OCI-LY1 (cell line): Measurements from ENCODE around the gene KCNT2.

Experiments used
- H2AFZ ChIP-seq: fragments of 200-600 bp; sonication (generic), shearing (Covaris generic); 2 replicates; pipeline ENCODE4 v1.6.0; 2014; ENCODE audit warnings: antibody characterized with exemption, mild to moderate bottlenecking, low read length
- H3F3A ChIP-seq: fragments of 200-600 bp; sonication (generic), shearing (Covaris generic); 2 replicates; pipeline ENCODE4 v1.6.0; 2014; ENCODE audit warnings: mild to moderate bottlenecking, antibody characterized with exemption, low read length, moderate library complexity; ENCODE audit not compliant: insufficient read depth
- H3K27ac ChIP-seq: fragments of 200-600 bp; sonication (generic); 2 replicates; pipeline ENCODE4 v1.5.1; 2014; ENCODE audit warnings: low read length, mixed run types, mild to moderate bottlenecking, low read depth; ENCODE audit not compliant: poor library complexity, severe bottlenecking
- H3K27me3 ChIP-seq: fragments of 200-600 bp; sonication (generic); 2 replicates; pipeline ENCODE4 v1.6.0; 2014; ENCODE audit warnings: antibody characterized with exemption, mild to moderate bottlenecking, low read length, moderate library complexity; ENCODE audit not compliant: insufficient read depth
- H3K36me3 ChIP-seq: fragments of 200-600 bp; sonication (generic); 2 replicates; pipeline ENCODE4 v1.6.1; 2014; ENCODE audit warnings: mild to moderate bottlenecking, antibody characterized with exemption, low read length, moderate library complexity, mixed read lengths; ENCODE audit not compliant: insufficient read depth
- H3K4me1 ChIP-seq: fragments of 200-600 bp; sonication (generic); 2 replicates; pipeline ENCODE4 v1.5.1; 2014; ENCODE audit warnings: mild to moderate bottlenecking, low read length, moderate library complexity; ENCODE audit not compliant: insufficient read depth, severe bottlenecking
- H3K4me2 ChIP-seq: fragments of 200-600 bp; sonication (generic), shearing (Covaris generic); 2 replicates; pipeline ENCODE4 v1.6.1; 2014; ENCODE audit warnings: low read length
- H3K4me3 ChIP-seq: fragments of 200-600 bp; sonication (generic); 2 replicates; pipeline ENCODE4 v1.5.1; 2014; ENCODE audit warnings: low read length, low read depth, mild to moderate bottlenecking, mixed read lengths; ENCODE audit not compliant: poor library complexity, severe bottlenecking
- H3K79me2 ChIP-seq: fragments of 200-600 bp; shearing (Covaris generic); 2 replicates; pipeline ENCODE4 v1.6.1; 2016; ENCODE audit warnings: mixed run types, low read length, mixed read lengths; ENCODE audit not compliant: insufficient read depth
- H3K9ac ChIP-seq: fragments of 200-600 bp; sonication (generic), shearing (Covaris generic); 2 replicates; pipeline ENCODE4 v1.6.1; 2014; ENCODE audit warnings: mild to moderate bottlenecking, low read length, mixed read lengths
- H3K9me2 ChIP-seq: fragments of 200-600 bp; sonication (generic), shearing (Covaris generic); 2 replicates; pipeline ENCODE4 v1.6.1; 2014; ENCODE audit warnings: low read depth, mild to moderate bottlenecking, low read length, mixed read lengths
- H3K9me3 ChIP-seq: fragments of 200-600 bp; shearing (Covaris generic); 2 replicates; pipeline ENCODE4 v1.6.1; 2014; ENCODE audit warnings: low read length, mixed read lengths
- H4K20me1 ChIP-seq: fragments of 200-600 bp; sonication (generic), shearing (Covaris generic); 2 replicates; pipeline ENCODE4 v1.6.0; 2016; ENCODE audit warnings: mild to moderate bottlenecking, low read length; ENCODE audit not compliant: insufficient read depth
- CTCF ChIP-seq: fragments of 200-600 bp; sonication (generic), shearing (Covaris generic); IDR thresholded peaks from 2 replicates; pipeline ENCODE4 v1.5.1; 2017; ENCODE audit warnings: mild to moderate bottlenecking, antibody characterized with exemption, low read length, moderate library complexity, mixed read lengths
- EZH2 ChIP-seq: fragments of 200-600 bp; sonication (generic), shearing (Covaris generic); IDR thresholded peaks from 2 replicates; pipeline ENCODE4 v1.8.0; 2017; ENCODE audit warnings: borderline replicate concordance, mixed run types, mild to moderate bottlenecking, antibody characterized with exemption, low read length, moderate library complexity, mixed read lengths

KCNT2 gene

GRCh38 chr1:196372896-196373536 is 235.2 kb downstream of the KCNT2 start:
- H3K9ac ChIP-seq = no peak overlapping the region
- TF ChIP-seq EZH2 (no peak), CTCF (peak; percentile 41; the same call in 1 of the 2 replicates)
- no peaks in the 10 kb centered on the region for H3F3A ChIP-seq
- no peaks in the 10 kb centered on the region for H3K4me1 ChIP-seq
- no peaks in the 10 kb centered on the region for H3K9me2 ChIP-seq
- H3K27me3 ChIP-seq = no peaks in the 10 kb centered on the region
- no peak overlapping the region for H3K27ac ChIP-seq
- no peaks in the 10 kb centered on the region for H3K9me3 ChIP-seq
- no peaks in the 10 kb centered on the region for H3K79me2 ChIP-seq
- H3K36me3 ChIP-seq = no peaks in the 10 kb centered on the region
- H3K4me3 ChIP-seq = no peak overlapping the region
- H3K4me2 ChIP-seq = no peak overlapping the region
- no peak overlapping the region for H2AFZ ChIP-seq
- H4K20me1 ChIP-seq = no peaks in the 10 kb centered on the region

GRCh38 chr1:196367838-196368237 is 240.4 kb downstream of the KCNT2 start:
- Histone ChIP-seq H4K20me1 (no peaks in the 10 kb centered on the region), H3K9me2 (no peaks in the 10 kb centered on the region), H3K79me2 (no peaks in the 10 kb centered on the region), H3F3A (no peaks in the 10 kb centered on the region), H3K27me3 (no peaks in the 10 kb centered on the region), H3K4me2 (no peak overlapping the region), H3K27ac (no peak overlapping the region), H3K4me1 (no peaks in the 10 kb centered on the region), H3K9me3 (no peaks in the 10 kb centered on the region), H2AFZ (no peak overlapping the region), H3K4me3 (no peak overlapping the region), H3K36me3 (no peaks in the 10 kb centered on the region), H3K9ac (no peak overlapping the region)
- TF ChIP-seq EZH2 (no peak), CTCF (no peak)

GRCh38 chr1:196366817-196367495 is 241.3 kb downstream of the KCNT2 start:
- no peaks in the 10 kb centered on the region for H3K9me2 ChIP-seq
- no peak overlapping the region for H3K4me2 ChIP-seq

More at GRCh38 chr1:196366817-196367495, 241.3 kb downstream of the KCNT2 start:
- H4K20me1 ChIP-seq = no peaks in the 10 kb centered on the region
- H2AFZ ChIP-seq = no peak overlapping the region
- H3K27ac ChIP-seq = no peak overlapping the region
- H3K27me3 ChIP-seq = no peaks in the 10 kb centered on the region
- H3K79me2 ChIP-seq = no peaks in the 10 kb centered on the region
- no peak overlapping the region for H3K9ac ChIP-seq
- H3K36me3 ChIP-seq = no peaks in the 10 kb centered on the region
- TF ChIP-seq CTCF (no peak), EZH2 (no peak)
- H3F3A ChIP-seq = no peaks in the 10 kb centered on the region
- no peaks in the 10 kb centered on the region for H3K9me3 ChIP-seq
- H3K4me3 ChIP-seq = no peak overlapping the region
- H3K4me1 ChIP-seq = no peaks in the 10 kb centered on the region
